DND-41 (cell line): ENCODE data around the gene NR3C1.

ENCODE experiments used
- ATAC-seq: fragments of 200-7000 bp; cut with Tn5 transposase; 3 replicates; pipeline ENCODE4 v1.9.1; 2021; ENCODE audit warnings: low read depth; ENCODE audit not compliant: insufficient read depth
- DNase-seq: peaks from one replicate; pipeline ENCODE4 v3.0.0-alpha.2; 2020
- H2AFZ ChIP-seq: 2 replicates; pipeline ENCODE4 v1.6.0; 2012; ENCODE audit warnings: low read depth, low read length
- H3K27ac ChIP-seq: 2 replicates; pipeline ENCODE4 v1.5.1; 2012; ENCODE audit warnings: low read length, inconsistent platforms
- H3K27me3 ChIP-seq: fragments of 200-600 bp; sonication (generic); 2 replicates; pipeline ENCODE4 v1.6.0; 2012; ENCODE audit warnings: low read length, mild to moderate bottlenecking, inconsistent platforms; ENCODE audit not compliant: insufficient read depth, poor library complexity
- H3K36me3 ChIP-seq: 2 replicates; pipeline ENCODE4 v1.5.1; 2012; ENCODE audit warnings: low read length, inconsistent platforms; ENCODE audit not compliant: insufficient read depth
- H3K4me1 ChIP-seq: 2 replicates; pipeline ENCODE4 v1.5.1; 2012; ENCODE audit warnings: mild to moderate bottlenecking, low read length; ENCODE audit not compliant: insufficient read depth
- H3K4me2 ChIP-seq: 2 replicates; pipeline ENCODE4 v1.6.0; 2012; ENCODE audit warnings: mild to moderate bottlenecking, moderate library complexity, low read length, inconsistent platforms; ENCODE audit not compliant: insufficient read depth
- H3K4me3 ChIP-seq, 2 experiments: fragments of 200-600 bp in 1 of 2; shearing (Covaris generic) in 1 of 2; 2 replicates each; pipeline ENCODE4 v1.5.1; 2012 to 2016; ENCODE audit warnings: inconsistent platforms in 2 of 2, low read length in 2 of 2, mild to moderate bottlenecking in 2 of 2, low read depth in 1 of 2, moderate library complexity in 1 of 2
- H3K79me2 ChIP-seq: 2 replicates; pipeline ENCODE4 v1.6.0; 2012; ENCODE audit warnings: low read length, inconsistent platforms; ENCODE audit not compliant: insufficient read depth
- H3K9ac ChIP-seq: 2 replicates; pipeline ENCODE4 v1.6.0; 2012; ENCODE audit warnings: low read depth, mild to moderate bottlenecking, inconsistent platforms, low read length, moderate library complexity
- H3K9me3 ChIP-seq: 2 replicates; pipeline ENCODE4 v1.5.1; 2012; ENCODE audit warnings: low read length, moderate library complexity, mild to moderate bottlenecking, inconsistent platforms; ENCODE audit not compliant: insufficient read depth, severe bottlenecking
- H4K20me1 ChIP-seq: 2 replicates; pipeline ENCODE4 v1.6.0; 2012; ENCODE audit warnings: low read length; ENCODE audit not compliant: insufficient read depth
- EZH2 ChIP-seq: IDR thresholded peaks from 3 replicates; pipeline ENCODE4 v1.6.1; 2012; ENCODE audit warnings: borderline replicate concordance, low read depth, mild to moderate bottlenecking, moderate library complexity, low read length, inconsistent platforms; ENCODE audit not compliant: severe bottlenecking
- TF ChIP-seq, protein P1 (sequence below): IDR thresholded peaks from 2 replicates; pipeline ENCODE4 v1.5.1; 2012; ENCODE audit warnings: borderline replicate concordance, low read length, moderate library complexity, mild to moderate bottlenecking; ENCODE audit not compliant: poor library complexity, severe bottlenecking; ENCODE audit errors: extremely low read depth

NR3C1 gene

GRCh38 chr5:143322176-143322575 is 81.3 kb downstream of the NR3C1 start:
- no peak for ATAC-seq
- TF ChIP-seq, protein P1, sequence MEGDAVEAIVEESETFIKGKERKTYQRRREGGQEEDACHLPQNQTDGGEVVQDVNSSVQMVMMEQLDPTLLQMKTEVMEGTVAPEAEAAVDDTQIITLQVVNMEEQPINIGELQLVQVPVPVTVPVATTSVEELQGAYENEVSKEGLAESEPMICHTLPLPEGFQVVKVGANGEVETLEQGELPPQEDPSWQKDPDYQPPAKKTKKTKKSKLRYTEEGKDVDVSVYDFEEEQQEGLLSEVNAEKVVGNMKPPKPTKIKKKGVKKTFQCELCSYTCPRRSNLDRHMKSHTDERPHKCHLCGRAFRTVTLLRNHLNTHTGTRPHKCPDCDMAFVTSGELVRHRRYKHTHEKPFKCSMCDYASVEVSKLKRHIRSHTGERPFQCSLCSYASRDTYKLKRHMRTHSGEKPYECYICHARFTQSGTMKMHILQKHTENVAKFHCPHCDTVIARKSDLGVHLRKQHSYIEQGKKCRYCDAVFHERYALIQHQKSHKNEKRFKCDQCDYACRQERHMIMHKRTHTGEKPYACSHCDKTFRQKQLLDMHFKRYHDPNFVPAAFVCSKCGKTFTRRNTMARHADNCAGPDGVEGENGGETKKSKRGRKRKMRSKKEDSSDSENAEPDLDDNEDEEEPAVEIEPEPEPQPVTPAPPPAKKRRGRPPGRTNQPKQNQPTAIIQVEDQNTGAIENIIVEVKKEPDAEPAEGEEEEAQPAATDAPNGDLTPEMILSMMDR, result no peak
- TF ChIP-seq EZH2, result no peak

DNA sequence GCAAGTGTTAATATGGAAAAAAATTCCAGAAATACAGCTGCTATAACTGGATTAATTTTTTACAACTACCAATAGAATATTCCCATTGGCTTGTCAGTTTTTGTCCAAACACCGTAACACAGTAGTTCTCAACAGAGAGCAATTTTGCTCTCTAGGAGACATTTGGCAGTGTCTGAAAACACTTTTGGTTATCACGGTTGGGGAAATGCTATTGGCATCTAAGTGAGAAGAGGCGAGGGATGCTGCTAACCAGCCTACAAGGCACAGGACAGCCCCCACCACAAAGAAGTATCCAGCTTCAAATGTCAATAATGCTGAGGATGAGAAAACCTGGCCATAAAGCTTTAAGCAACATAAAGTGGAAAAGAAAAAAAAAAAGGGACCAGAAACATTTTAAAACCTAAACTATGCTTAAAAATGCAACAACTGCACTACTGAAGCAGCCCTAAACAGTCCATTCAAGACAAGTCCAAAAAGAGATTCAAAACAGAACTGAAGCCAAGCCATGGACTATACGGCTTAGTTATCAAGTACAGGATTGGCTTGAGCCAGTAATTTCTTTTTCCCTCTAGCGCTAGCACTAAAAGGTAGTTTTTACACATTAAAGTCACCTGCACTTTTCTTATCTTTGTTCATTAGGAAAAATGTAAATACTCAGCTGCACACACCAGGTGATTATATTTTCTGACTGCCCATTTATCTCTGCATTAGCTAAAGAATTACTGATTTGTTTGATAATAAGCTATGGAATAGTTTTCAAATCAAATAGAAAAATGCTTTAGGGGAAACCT is 83.9 kb downstream of the NR3C1 start:
- no peak overlapping the region for H3K9ac ChIP-seq
- H3K79me2 ChIP-seq, result peaks cover 100% of the 10 kb centered on the region
- H3K9me3 ChIP-seq, result no peaks in the 10 kb centered on the region
- peaks cover 46% of the 10 kb centered on the region for H3K36me3 ChIP-seq
- no peak for TF ChIP-seq EZH2
- TF ChIP-seq, protein P1, result no peak
- H3K27me3 ChIP-seq, result no peaks in the 10 kb centered on the region
- no peak overlapping the region for H3K4me2 ChIP-seq
- no peak for DNase-seq
- H3K4me3 ChIP-seq, result no peak overlapping the region
- no peaks in the 10 kb centered on the region for H3K4me1 ChIP-seq
- ATAC-seq, result no peak
- H2AFZ ChIP-seq, result no peak overlapping the region
- no peak overlapping the region for H3K27ac ChIP-seq
- peaks cover 70% of the 10 kb centered on the region for H4K20me1 ChIP-seq

More at GRCh38 chr5:143322176-143322575, 81.3 kb downstream of the NR3C1 start:
- H3K9me3 ChIP-seq, result no peaks in the 10 kb centered on the region
- H3K36me3 ChIP-seq, result peaks cover 39% of the 10 kb centered on the region
- H3K9ac ChIP-seq, result no peak overlapping the region
- no peak overlapping the region for H3K27ac ChIP-seq
- no peak overlapping the region for H3K4me3 ChIP-seq
- H3K79me2 ChIP-seq, result peaks cover 100% of the 10 kb centered on the region
- H4K20me1 ChIP-seq, result peaks cover 64% of the 10 kb centered on the region
- H3K27me3 ChIP-seq, result no peaks in the 10 kb centered on the region
- no peak for DNase-seq
- no peak overlapping the region for H2AFZ ChIP-seq
- H3K4me1 ChIP-seq, result no peaks in the 10 kb centered on the region
- H3K4me2 ChIP-seq, result no peak overlapping the region

DNA sequence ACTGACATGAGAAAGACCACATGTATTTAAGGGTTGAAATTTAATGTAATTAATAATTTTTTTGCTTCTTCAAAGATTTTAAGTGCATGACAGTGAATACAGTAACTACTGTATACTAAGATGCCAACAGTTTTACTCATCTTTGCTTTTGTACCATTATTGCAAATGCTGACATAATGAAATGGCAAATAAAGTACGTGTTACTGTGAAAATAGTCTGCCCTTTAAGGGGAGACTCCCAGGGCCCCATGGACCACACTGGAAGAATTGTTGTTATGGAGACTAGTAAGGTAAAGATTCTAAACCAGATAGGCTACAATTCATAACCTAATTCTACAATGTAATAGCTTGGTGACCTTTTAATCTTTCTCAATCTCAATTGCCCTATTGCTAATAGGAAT is 84.7 kb downstream of the NR3C1 start:
- Histone ChIP-seq H3K4me1 (no peaks in the 10 kb centered on the region), H3K27ac (no peak overlapping the region), H3K36me3 (peaks cover 49% of the 10 kb centered on the region), H4K20me1 (peaks cover 68% of the 10 kb centered on the region), H3K4me2 (no peak overlapping the region), H3K27me3 (no peaks in the 10 kb centered on the region), H3K79me2 (peaks cover 100% of the 10 kb centered on the region), H2AFZ (no peak overlapping the region), H3K4me3 (no peak overlapping the region), H3K9me3 (no peaks in the 10 kb centered on the region), H3K9ac (no peak overlapping the region)
- ATAC-seq (no peak), DNase-seq (no peak)
- TF ChIP-seq, protein P1, result no peak
- no peak for TF ChIP-seq EZH2

DNA sequence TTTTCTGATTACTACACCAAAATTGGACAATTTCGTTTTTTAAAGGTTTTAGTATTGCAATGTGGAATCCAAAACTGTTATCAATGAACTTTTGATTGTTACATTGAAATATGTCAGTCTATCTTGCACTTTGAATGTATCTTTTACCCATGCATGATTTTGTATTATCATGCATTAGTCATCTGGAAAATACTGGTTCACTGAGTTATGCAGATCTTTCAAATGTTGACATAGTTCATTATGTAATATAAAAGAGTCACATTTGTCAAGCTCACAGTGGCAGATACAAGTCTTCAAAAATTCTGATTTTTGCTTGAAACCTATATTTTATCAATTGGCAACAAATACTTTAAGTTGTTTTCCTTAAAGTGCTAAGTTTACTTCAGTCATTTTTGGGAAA is 85.2 kb downstream of the NR3C1 start:
- H3K27ac ChIP-seq, result no peak overlapping the region
- peaks cover 66% of the 10 kb centered on the region for H4K20me1 ChIP-seq
- no peak overlapping the region for H3K4me3 ChIP-seq
- H3K27me3 ChIP-seq, result no peaks in the 10 kb centered on the region
- no peak overlapping the region for H3K9ac ChIP-seq
- peaks cover 55% of the 10 kb centered on the region for H3K36me3 ChIP-seq
- DNase-seq (no peak), ATAC-seq (no peak)
- no peaks in the 10 kb centered on the region for H3K9me3 ChIP-seq
- no peaks in the 10 kb centered on the region for H3K4me1 ChIP-seq
- H2AFZ ChIP-seq, result no peak overlapping the region
- no peak overlapping the region for H3K4me2 ChIP-seq
- peaks cover 100% of the 10 kb centered on the region for H3K79me2 ChIP-seq
- no peak for TF ChIP-seq EZH2
- TF ChIP-seq, protein P1, result no peak
